Activated naive CD4-positive, alpha-beta T cell treated with anti-CD3 and anti-CD28 coated beads for 36 hours (primary cell): Measurements from ENCODE around the gene KANK3. TPM values are rescaled to one million over a fixed set of nuclear protein-coding genes. Genes with fewer than 3 reads are reported as not detected.
A peak's percentile ranks its signal among the peaks of the same experiment; 100 is the strongest.

Experiments
- CTCF ChIA-PET: fragments of 350-600 bp; sonication (Branson Sonifier 250); formaldehyde crosslinking; loops from one replicate; lab custom pipeline; 2021; ENCODE audit warnings: antibody characterized with exemption; lab: Charles Lee
- DNase-seq: peaks from one replicate; pipeline ENCODE4 v3.0.0-alpha.2; 2020
- H3K27ac Mint-ChIP-seq: one replicate; pipeline ENCODE4 v1.8.0; 2021; ENCODE audit warnings: mild to moderate bottlenecking, mixed read lengths
- H3K27me3 Mint-ChIP-seq: one replicate; pipeline ENCODE4 v1.8.0; 2021; ENCODE audit warnings: low read depth, mixed read lengths
- H3K36me3 Mint-ChIP-seq: one replicate; pipeline ENCODE4 v1.8.0; 2021; ENCODE audit warnings: low read depth, mixed read lengths
- H3K4me1 Mint-ChIP-seq: one replicate; pipeline ENCODE4 v1.8.0; 2021; ENCODE audit warnings: low read depth, mixed read lengths
- H3K4me3 Mint-ChIP-seq: one replicate; pipeline ENCODE4 v1.8.0; 2021; ENCODE audit warnings: mild to moderate bottlenecking, moderate library complexity, mixed read lengths
- H3K9me3 Mint-ChIP-seq: one replicate; pipeline ENCODE4 v1.8.0; 2021; ENCODE audit warnings: mixed read lengths
- intact Hi-C: fragments of 100-400 bp; cut with micrococcal nuclease; formaldehyde crosslinking; loops from one replicate; pipeline ENCODE4 v1.15.1; 2023
- total RNA-seq, 2 experiments: library from RNA; stranded (reverse); gene quantifications; one replicate each; pipeline ENCODE4 v1.2.3, GENCODE V29; 2021

Gene KANK3
- total RNA-seq, 2 experiments from 2014 or later: 0.17 to 0.36 TPM

DNA sequence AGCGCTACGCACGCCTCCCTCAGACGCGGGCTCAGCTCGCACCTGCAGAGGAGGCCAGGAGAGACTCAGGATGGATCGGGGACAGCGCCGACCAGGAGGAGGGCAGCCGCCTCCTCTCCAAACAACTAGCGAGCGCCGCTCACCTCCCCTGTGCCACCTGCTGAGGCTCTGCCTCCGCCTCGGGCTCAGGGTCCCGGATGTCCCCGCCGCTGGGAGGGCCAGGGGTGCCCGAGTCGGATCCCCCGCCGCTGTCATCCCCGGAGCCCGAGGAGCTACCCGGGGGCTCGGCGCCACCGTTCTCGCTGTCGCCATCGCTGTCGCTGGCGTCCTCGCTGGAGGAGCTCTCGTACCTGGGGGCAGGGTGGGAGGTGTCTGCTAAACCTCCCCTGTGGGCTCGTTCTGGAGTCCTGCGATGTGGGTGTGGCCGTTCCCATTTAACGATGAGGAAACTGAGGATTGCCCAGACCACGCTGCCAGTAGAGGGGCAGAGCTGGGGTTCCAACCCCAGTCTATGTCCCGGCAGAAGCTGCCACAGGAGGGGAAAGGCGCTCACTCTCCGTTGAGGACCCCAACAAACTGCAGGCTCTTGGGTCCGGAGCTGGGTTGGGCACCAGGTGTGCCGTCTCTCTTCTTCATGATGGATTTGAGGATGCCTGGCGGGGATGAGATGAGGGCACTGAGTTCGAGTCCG lies 9.2 kb downstream of the KANK3 start:
- Mint-ChIP-seq H3K9me3 (no peaks in the 10 kb centered on the region), H3K27me3 (peaks cover 24% of the 10 kb centered on the region), H3K4me1 (peaks cover 4% of the 10 kb centered on the region), H3K36me3 (no peaks in the 10 kb centered on the region), H3K27ac (no peak overlapping the region), H3K4me3 (no peak overlapping the region)
- intact Hi-C loops: no loop called here
- DNase-seq: no peak
- CTCF ChIA-PET: interaction anchor here (0.6 kb wide), 1 partner anchor 254 kb away, joined by 3 read pairs; no protein-coding TSS in a partner anchor

GRCh38 chr19:8332976-8333766 lies 9.9 kb downstream of the KANK3 start:
- CTCF ChIA-PET: no interaction called here
- DNase-seq: no peak
- intact Hi-C loops: no loop called here
- no peaks in the 10 kb centered on the region for H3K36me3 Mint-ChIP-seq
- no peak overlapping the region for H3K4me3 Mint-ChIP-seq
- H3K27ac Mint-ChIP-seq: no peak overlapping the region
- peaks cover 4% of the 10 kb centered on the region for H3K4me1 Mint-ChIP-seq
- H3K9me3 Mint-ChIP-seq: no peaks in the 10 kb centered on the region
- peaks cover 21% of the 10 kb centered on the region for H3K27me3 Mint-ChIP-seq

GRCh38 chr19:8331263-8331845 lies 11.7 kb downstream of the KANK3 start:
- no peak overlapping the region for H3K27ac Mint-ChIP-seq
- CTCF ChIA-PET: interaction anchor here (0.6 kb wide), 1 partner anchor 1446 kb away, joined by 3 read pairs; no protein-coding TSS in a partner anchor
- H3K4me3 Mint-ChIP-seq: no peak overlapping the region
- peaks cover 10% of the 10 kb centered on the region for H3K27me3 Mint-ChIP-seq
- peaks cover 4% of the 10 kb centered on the region for H3K4me1 Mint-ChIP-seq
- no peak for DNase-seq
- no peaks in the 10 kb centered on the region for H3K9me3 Mint-ChIP-seq
- no peaks in the 10 kb centered on the region for H3K36me3 Mint-ChIP-seq
- intact Hi-C loops: no loop called here

- Mint-ChIP-seq H3K27ac (no peak overlapping the region), H3K4me1 (no peaks in the 10 kb centered on the region), H3K36me3 (no peaks in the 10 kb centered on the region), H3K27me3 (peaks cover 4% of the 10 kb centered on the region), H3K4me3 (no peak overlapping the region), H3K9me3 (no peaks in the 10 kb centered on the region)
- no peak for DNase-seq
- intact Hi-C loops: no loop called here
- CTCF ChIA-PET: no interaction called here
Measured at GRCh38 chr19:8329996-8330395, 13.1 kb downstream of the KANK3 start.

GRCh38 chr19:8325454-8325853 lies 17.6 kb downstream of the KANK3 start:
- H3K9me3 Mint-ChIP-seq: no peaks in the 10 kb centered on the region
- CTCF ChIA-PET: interaction anchor here (2.3 kb wide), 1 partner anchor 10 kb away, joined by 10 read pairs; no protein-coding TSS in a partner anchor
- H3K27ac Mint-ChIP-seq: no peak overlapping the region
- peaks cover 16% of the 10 kb centered on the region for H3K4me1 Mint-ChIP-seq
- H3K27me3 Mint-ChIP-seq: no peaks in the 10 kb centered on the region
- peaks cover 25% of the 10 kb centered on the region for H3K36me3 Mint-ChIP-seq
- H3K4me3 Mint-ChIP-seq: no peak overlapping the region
- intact Hi-C loops: no loop called here
- DNase-seq: no peak

DNA sequence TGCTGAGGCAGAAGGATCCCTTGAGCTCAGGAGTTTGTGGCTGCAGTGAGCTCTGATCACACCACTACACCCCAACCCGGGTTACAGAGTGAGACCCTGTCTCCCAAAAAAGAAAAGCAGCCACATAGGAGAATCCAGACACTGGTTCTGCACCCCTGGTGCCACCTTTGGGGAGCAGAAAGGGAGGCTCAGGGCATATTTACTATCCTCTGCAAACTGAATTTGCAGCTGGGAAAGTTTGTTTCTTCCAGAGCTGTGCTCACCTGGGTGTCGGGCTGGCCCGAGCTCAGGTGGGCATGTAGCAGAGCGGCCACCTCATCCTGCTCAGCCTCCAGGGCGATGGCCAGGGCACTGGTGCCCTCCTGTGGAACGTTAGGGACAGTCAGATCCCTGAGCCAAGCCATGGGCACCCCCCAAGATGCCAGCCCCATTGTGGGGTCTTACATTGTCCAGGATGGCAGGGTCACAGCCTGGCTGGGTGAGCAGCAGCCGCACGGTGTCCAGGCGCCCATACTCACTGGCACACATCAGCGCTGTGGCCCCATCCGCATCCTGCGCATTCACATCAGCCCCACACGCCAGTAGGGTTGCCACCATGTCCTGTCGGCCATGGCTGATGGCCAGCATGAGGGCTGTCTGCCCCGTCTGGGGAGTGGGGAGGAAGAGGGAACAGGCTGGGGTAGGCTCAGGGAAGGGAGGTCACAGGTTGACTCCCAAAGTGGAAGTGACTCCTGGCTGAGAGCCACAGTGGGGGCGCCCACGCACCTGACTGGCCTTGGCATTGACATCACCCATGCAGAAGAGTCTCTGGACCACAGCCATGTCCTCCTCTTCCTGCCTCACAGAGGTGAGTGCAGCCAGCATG lies 18.6 kb downstream of the KANK3 start:
- Mint-ChIP-seq H3K4me1 (peaks cover 23% of the 10 kb centered on the region), H3K36me3 (peaks cover 25% of the 10 kb centered on the region), H3K27ac (no peak overlapping the region), H3K9me3 (no peaks in the 10 kb centered on the region), H3K27me3 (no peaks in the 10 kb centered on the region), H3K4me3 (no peak overlapping the region)
- CTCF ChIA-PET: no interaction called here
- intact Hi-C loops: loop anchor here (5.0 kb wide), 2 partner anchors 167 to 1127 kb away; no protein-coding TSS in a partner anchor
- DNase-seq: no peak

- H3K4me1 Mint-ChIP-seq: peaks cover 27% of the 10 kb centered on the region
- H3K27me3 Mint-ChIP-seq: no peaks in the 10 kb centered on the region
- H3K27ac Mint-ChIP-seq: peak overlapping the region; percentile 77
- CTCF ChIA-PET: no interaction called here
- DNase-seq: no peak
- no peaks in the 10 kb centered on the region for H3K9me3 Mint-ChIP-seq
- H3K36me3 Mint-ChIP-seq: peaks cover 25% of the 10 kb centered on the region
- intact Hi-C loops: loop anchor here (5.0 kb wide), 2 partner anchors 166 to 1126 kb away; no protein-coding TSS in a partner anchor
- no peak overlapping the region for H3K4me3 Mint-ChIP-seq
Measured at GRCh38 chr19:8323781-8324185, 19.3 kb downstream of the KANK3 start.

GRCh38 chr19:8322638-8322997 lies 20.4 kb downstream of the KANK3 start:
- no peak for DNase-seq
- Mint-ChIP-seq H3K9me3 (no peaks in the 10 kb centered on the region), H3K36me3 (peaks cover 25% of the 10 kb centered on the region), H3K4me3 (peak overlapping the region; percentile 100), H3K27me3 (no peaks in the 10 kb centered on the region), H3K27ac (peak overlapping the region; percentile 77), H3K4me1 (peaks cover 28% of the 10 kb centered on the region)
- intact Hi-C loops: loop anchor here (5.0 kb wide), 2 partner anchors 165 to 1125 kb away; no protein-coding TSS in a partner anchor
- CTCF ChIA-PET: no interaction called here

DNA sequence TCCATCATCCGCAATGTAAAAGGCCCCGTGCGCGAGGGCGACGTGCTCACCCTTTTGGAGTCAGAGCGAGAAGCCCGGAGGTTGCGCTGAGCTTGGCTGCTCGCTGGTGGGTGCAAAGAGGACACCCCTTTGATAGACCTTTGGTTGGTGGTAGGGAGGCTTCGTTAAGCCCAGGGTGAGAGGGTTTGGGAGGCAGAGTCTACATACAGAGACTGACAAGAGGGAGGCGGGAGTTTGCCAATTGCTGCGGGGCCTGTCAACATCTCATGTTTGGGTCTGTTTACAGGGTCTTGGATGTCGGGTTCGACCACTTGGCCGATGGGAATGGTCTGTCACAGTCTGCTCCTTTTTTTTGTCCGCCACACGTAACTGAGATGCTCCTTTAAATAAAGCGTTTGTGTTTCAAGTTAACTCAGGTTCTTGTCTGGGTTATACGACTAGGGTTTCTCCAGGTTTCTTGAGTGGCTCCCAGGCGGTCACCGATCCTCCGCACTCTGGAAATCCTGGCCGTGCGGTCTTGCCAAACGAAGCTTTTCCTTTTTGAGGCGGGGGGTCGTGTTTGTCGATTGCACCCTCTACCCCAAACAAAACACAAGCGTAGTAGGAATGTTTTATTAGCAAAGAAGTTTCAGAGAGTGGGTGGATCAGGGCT lies 20.9 kb downstream of the KANK3 start:
- H3K27me3 Mint-ChIP-seq: no peaks in the 10 kb centered on the region
- H3K9me3 Mint-ChIP-seq: no peaks in the 10 kb centered on the region
- peak overlapping the region; percentile 95 for H3K27ac Mint-ChIP-seq
- CTCF ChIA-PET: interaction anchor here (1.4 kb wide), 1 partner anchor 184 kb away, joined by 3 read pairs; no protein-coding TSS in a partner anchor
- peaks cover 30% of the 10 kb centered on the region for H3K4me1 Mint-ChIP-seq
- intact Hi-C loops: loop anchor here (1.0 to 5.0 kb wide), 11 partner anchors 14 to 1125 kb away; partner anchors contain the start of genes CD320, ELAVL1, HNRNPM and KANK3
- peak overlapping the region; percentile 100 for H3K4me3 Mint-ChIP-seq
- peaks cover 25% of the 10 kb centered on the region for H3K36me3 Mint-ChIP-seq
- no peak for DNase-seq

- CTCF ChIA-PET: interaction anchor here (1.4 kb wide), 1 partner anchor 184 kb away, joined by 3 read pairs; no protein-coding TSS in a partner anchor
- Mint-ChIP-seq H3K27ac (peak within 1 kb of the TSS; percentile 95), H3K4me1 (peaks cover 30% of the 10 kb centered on the region), H3K4me3 (peak within 1 kb of the TSS; percentile 100), H3K36me3 (peaks cover 26% of the 10 kb centered on the region), H3K27me3 (no peaks in the 10 kb centered on the region), H3K9me3 (no peaks in the 10 kb centered on the region)
- intact Hi-C loops: loop anchor here (1.0 to 5.0 kb wide), 11 partner anchors 13 to 1124 kb away; partner anchors contain the start of genes CD320, ELAVL1, HNRNPM and KANK3
- DNase-seq: peak; percentile 99
Measured at GRCh38 chr19:8321067-8321985, 21.7 kb downstream of the KANK3 start, which contains the start of the genes NDUFA7 and RPS28. Gene NDUFA7, minus strand, starts transcription at chr19:8321375. Its CDS starts 17 bp downstream, at chr19:8321358. Gene RPS28, plus strand, starts transcription at chr19:8321496. Its CDS starts 35 bp downstream, at chr19:8321531.
